Adrenal gland (tissue), 12 donors: ENCODE measurements around the gene TRIM24. TPM values are rescaled to one million over a fixed set of nuclear protein-coding genes. Genes with fewer than 3 reads are reported as not detected.
"Not testable (repeated sequence)": the region's sequence is repeated elsewhere in the genome, so short reads cannot be mapped to it uniquely, and the experiment has no call there.

Source experiments
- DNase-seq, 7 donors: peaks; one replicate each; pipeline ENCODE4 v3.0.0-alpha.2; 2019 to 2020
- H3K27ac ChIP-seq, 5 donors: fragments of 200-600 bp; sonication (generic) in 4 of 5; 1 replicate in 3 of 5; 2 replicates in 2 of 5; pipeline versions ENCODE4 v1.5.1 to v1.8.0; 2016 to 2020; ENCODE audit warnings: mild to moderate bottlenecking in 1 of 5
- H3K27me3 ChIP-seq: fragments of 200-600 bp; 2 replicates; pipeline ENCODE4 v1.8.0; 2021
- H3K36me3 ChIP-seq, 2 donors: fragments of 200-600 bp; replicated peaks in 1 of 2; 1 replicate in 1 of 2; 2 replicates in 1 of 2; pipeline versions ENCODE4 v1.5.1 to v1.8.0; 2018 to 2022
- H3K4me1 ChIP-seq, 2 donors: fragments of 200-600 bp; replicated peaks in 1 of 2; 1 replicate in 1 of 2; 2 replicates in 1 of 2; pipeline versions ENCODE4 v1.5.1 to v1.8.0; 2018 to 2021
- H3K4me3 ChIP-seq, 4 donors: fragments of 200-600 bp; sonication (generic) in 3 of 4; one replicate each; pipeline ENCODE4 v1.5.1; 2016 to 2018
- H3K9me3 ChIP-seq, 3 donors: fragments of 200-600 bp; sonication (generic) in 1 of 3; replicated peaks in 1 of 3; 1 replicate in 2 of 3; 2 replicates in 1 of 3; pipeline versions ENCODE4 v1.5.1 to v1.8.0; 2016 to 2021
- POLR2A ChIP-seq, 2 donors: fragments of 450-650 bp; IDR thresholded peaks; one replicate each; pipeline ENCODE4 v1.6.1; 2017; ENCODE audit warnings: antibody characterized with exemption in 2 of 2, mild to moderate bottlenecking in 2 of 2, moderate library complexity in 1 of 2
- WGBS, 4 donors: extraction: QIAGEN DNeasy Blood & Tissue Kit in 2 of 4; methylation state at CpG; one replicate each; pipeline versions ENCODE4 v1.1.5 to v1.1.7; 2013 to 2017; 5-methylcytosine and 5-hydroxymethylcytosine counted together
- intact Hi-C, 2 donors: fragments of 100-400 bp; cut with DNase I; formaldehyde crosslinking; loops; one replicate each; pipeline versions ENCODE4 v1.14.1 to v1.15.0; 2022 to 2023
- polyA plus RNA-seq, 3 donors: library from polyadenylated mRNA; stranded (reverse); fragments of 200-250 nt in 2 of 3; fragments of 350-450 nt in 1 of 3; fragmentation: Illumina TruSeq in 1 of 3; extraction: RNeasy Lipid Tissue Mini Kit (QIAGEN cat#74804) in 1 of 3; gene quantifications; one replicate each; pipeline ENCODE4 v1.2.3, GENCODE V29; 2013 to 2014
- total RNA-seq, 9 donors: library from RNA; depleted of rRNA in 4 of 9; stranded (reverse); fragments of >200 nt in 4 of 9; fragments of 120-200 nt in 1 of 9; fragmentation: NEBNext Ultra II Directional in 1 of 9; extraction: Animal tissue kit (Norgen Biotek cat#: 25700) in 1 of 9; gene quantifications; one replicate each; pipeline versions ENCODE4 v1.1.0 to v1.2.4, GENCODE V29; 2013 to 2023
- TF ChIP-seq, protein P1 (sequence below), 6 experiments: fragments of 450-650 bp in 4 of 6; fragments of 200-600 bp in 2 of 6; sonication (generic) in 1 of 6; IDR thresholded peaks; 1 replicate in 5 of 6; 2 replicates in 1 of 6; pipeline versions ENCODE4 v1.5.1 to v1.8.0; 2016 to 2021; ENCODE audit warnings: antibody characterized with exemption in 6 of 6, mild to moderate bottlenecking in 2 of 6, moderate library complexity in 1 of 6
- donor health status: healthy with polysubstance abuse.
- donor health status: Bipolar disorder and iron deficiency.
- donor health status: DM: yes; HTN: yes; CAD: no.
- donor health status: DM: no; HTN: no; CAD: no.
- donor health status: DM: no; HTN: no; CAD: no.
- donor health status: DM: yes; HTN: yes; CAD: no.

Gene TRIM24
- total and polyA plus RNA-seq, 12 donors = 22.7 to 103 (median 59.4) TPM

DNA sequence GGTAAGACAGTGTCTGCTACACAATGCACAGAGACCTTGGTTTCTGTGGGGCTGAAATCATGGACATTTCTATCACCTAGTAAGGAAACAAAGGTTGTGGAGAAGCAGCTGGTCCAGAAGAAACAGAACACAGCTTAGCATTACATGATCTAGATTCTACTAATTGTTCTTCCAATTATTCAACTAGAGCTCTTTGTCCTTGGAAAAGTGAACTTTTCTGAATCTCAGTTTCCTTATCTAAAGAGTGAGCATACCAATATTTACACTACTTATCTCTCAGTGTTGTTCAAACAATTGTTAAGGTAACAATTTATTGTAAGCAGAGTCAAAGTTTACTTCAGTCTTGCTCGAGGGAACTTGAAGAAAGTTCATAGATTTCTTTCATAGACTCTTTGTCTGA is 42.3 kb upstream of the TRIM24 start:
- no peak for TF ChIP-seq POLR2A (IDR thresholded peaks at IDR 0.05)
- TF ChIP-seq, protein P1, sequence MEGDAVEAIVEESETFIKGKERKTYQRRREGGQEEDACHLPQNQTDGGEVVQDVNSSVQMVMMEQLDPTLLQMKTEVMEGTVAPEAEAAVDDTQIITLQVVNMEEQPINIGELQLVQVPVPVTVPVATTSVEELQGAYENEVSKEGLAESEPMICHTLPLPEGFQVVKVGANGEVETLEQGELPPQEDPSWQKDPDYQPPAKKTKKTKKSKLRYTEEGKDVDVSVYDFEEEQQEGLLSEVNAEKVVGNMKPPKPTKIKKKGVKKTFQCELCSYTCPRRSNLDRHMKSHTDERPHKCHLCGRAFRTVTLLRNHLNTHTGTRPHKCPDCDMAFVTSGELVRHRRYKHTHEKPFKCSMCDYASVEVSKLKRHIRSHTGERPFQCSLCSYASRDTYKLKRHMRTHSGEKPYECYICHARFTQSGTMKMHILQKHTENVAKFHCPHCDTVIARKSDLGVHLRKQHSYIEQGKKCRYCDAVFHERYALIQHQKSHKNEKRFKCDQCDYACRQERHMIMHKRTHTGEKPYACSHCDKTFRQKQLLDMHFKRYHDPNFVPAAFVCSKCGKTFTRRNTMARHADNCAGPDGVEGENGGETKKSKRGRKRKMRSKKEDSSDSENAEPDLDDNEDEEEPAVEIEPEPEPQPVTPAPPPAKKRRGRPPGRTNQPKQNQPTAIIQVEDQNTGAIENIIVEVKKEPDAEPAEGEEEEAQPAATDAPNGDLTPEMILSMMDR (IDR thresholded peaks at IDR 0.05) = no peak
- H3K4me1 ChIP-seq = no peaks in the 10 kb centered on the region
- H3K4me3 ChIP-seq = no peak overlapping the region
- no peaks in the 10 kb centered on the region for H3K9me3 ChIP-seq
- H3K36me3 ChIP-seq = no peaks in the 10 kb centered on the region
- intact Hi-C loops = no loop called here
- WGBS, 4 donors = 41 to 61% (median 48%) methylated on average over 1 of the region's 1 CpG
- no peak overlapping the region for H3K27ac ChIP-seq
- H3K27me3 ChIP-seq = no peaks in the 10 kb centered on the region
- no peak for DNase-seq

DNA sequence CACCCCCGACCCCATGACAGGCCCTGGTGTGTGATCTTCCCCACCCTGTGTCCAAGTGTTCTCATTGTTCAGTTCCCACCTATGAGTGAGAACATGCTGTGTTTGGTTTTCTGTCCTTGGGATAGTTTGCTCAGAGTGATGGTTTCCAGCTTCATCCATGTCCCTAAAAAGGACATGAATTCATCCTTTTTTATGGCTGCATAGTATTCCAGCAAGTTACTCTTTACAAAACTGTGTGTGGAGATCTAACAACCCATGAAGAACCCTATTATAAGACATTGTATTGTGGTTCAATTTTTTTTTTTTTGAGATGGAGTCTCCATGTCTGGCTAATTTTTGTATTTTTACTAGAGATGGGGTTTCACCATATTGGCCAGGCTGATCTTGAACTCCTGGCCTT is 41.7 kb upstream of the TRIM24 start:
- H3K4me1 ChIP-seq, H3K4me3 ChIP-seq, H3K9me3 ChIP-seq, intact Hi-C loops, H3K36me3 ChIP-seq, DNase-seq, H3K27ac ChIP-seq, H3K27me3 ChIP-seq: not testable (repeated sequence)
- 70 to 95% (median 86%) methylated on average over 1 of the region's 1 CpG; no CpG with 5 or more reads in 1 of the 4 donors for WGBS, 4 donors

DNA sequence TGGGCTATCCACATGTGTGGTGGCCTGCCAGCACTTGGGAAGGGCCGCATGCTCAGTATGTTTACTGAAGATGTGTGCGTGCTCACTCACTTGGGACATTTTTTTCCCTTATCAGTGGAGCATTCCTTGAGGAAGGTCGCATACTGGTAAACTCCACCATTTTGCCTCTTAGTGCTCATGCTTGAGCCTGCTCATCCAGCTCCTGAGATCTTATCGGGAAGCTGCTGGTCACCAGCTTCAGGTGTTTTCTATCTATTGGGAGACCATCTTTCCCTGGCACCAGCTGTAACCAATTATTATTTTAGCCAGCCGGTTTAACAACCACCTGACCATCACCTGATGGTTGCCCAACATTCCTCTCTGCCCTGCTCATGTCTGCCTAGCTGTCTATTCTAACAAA is 35.0 kb upstream of the TRIM24 start:
- no peak for DNase-seq
- Histone ChIP-seq H3K27me3 (no peaks in the 10 kb centered on the region), H3K27ac (no peak overlapping the region), H3K9me3 (peaks cover 0 to 10% (median 0%) of the 10 kb centered on the region in 3 donors), H3K4me3 (no peak overlapping the region), H3K36me3 (no peaks in the 10 kb centered on the region), H3K4me1 (no peaks in the 10 kb centered on the region)
- intact Hi-C loops = no loop called here
- TF ChIP-seq POLR2A (IDR thresholded peaks at IDR 0.05) = no peak
- TF ChIP-seq, protein P1 (IDR thresholded peaks at IDR 0.05) = no peak
- 93 to 99% (median 98%) methylated on average over 5 of the region's 5 CpGs for whole genome bisulfite sequencing, 4 donors

DNA sequence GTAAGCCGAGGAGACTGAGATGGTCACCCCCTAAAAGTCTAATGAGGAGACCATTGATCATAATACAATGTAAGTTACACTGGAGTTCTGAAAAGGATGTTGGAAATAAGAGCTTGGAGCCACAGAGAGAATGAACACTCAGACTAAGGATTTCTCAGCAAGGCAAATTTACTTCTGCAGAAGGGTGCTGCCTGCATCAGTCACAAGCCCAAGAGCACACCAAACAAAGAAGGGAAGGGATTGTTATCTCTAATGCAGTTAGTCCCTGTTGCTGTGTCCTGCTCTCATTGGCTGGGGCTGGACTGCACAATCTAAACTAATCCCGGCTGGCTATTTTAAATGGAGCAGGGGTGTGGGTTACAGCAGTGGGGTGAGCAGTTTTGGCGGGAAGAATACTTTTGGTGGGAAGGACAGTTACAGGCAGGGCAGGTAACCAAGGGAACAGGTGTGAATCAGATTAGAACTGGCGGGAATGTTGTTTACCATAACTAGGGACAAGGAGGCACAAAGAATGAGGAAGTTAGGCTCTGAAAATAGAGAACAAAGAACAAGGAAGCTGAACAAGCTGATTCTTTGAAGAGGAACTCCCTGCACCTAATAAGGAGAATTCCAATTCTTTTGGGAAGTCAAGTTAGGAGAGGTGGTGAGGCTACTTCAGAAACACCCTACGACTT is 30.3 kb upstream of the TRIM24 start:
- TF ChIP-seq, protein P1 (IDR thresholded peaks at IDR 0.05) = no peak
- no peak for TF ChIP-seq POLR2A (IDR thresholded peaks at IDR 0.05)
- WGBS, 4 donors = 91 to 93% (median 92%) methylated on average over 5 of the region's 5 CpGs
- H3K36me3 ChIP-seq = no peaks in the 10 kb centered on the region
- H3K9me3 ChIP-seq = peaks cover 0 to 12% (median 0%) of the 10 kb centered on the region in 3 donors
- no peaks in the 10 kb centered on the region for H3K27me3 ChIP-seq
- H3K4me3 ChIP-seq = no peak overlapping the region
- no peaks in the 10 kb centered on the region for H3K4me1 ChIP-seq
- H3K27ac ChIP-seq = no peak overlapping the region
- intact Hi-C loops = no loop called here
- no peak for DNase-seq

DNA sequence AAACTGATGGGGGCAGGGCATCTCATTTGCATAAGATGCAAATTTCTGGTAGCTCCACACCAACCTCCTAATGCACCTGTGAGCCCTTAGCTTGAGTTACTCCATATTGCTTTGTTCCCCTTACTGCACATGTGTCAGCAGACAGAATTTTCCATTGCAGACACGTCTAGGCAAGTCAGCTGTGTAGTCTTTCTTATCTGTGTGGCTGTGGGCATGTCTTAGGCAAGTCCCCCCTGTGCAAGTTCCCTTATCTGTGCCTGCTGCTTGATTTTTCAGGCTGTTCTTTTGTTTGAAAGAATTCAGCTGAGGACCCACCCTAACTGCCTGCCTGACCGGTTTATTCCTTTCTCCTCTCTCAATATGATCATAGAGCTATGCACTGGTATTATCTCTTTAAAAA is 28.5 kb upstream of the TRIM24 start:
- Histone ChIP-seq H3K4me1 (no peaks in the 10 kb centered on the region), H3K27me3 (no peaks in the 10 kb centered on the region), H3K9me3 (peaks cover 0 to 12% (median 0%) of the 10 kb centered on the region in 3 donors), H3K36me3 (no peaks in the 10 kb centered on the region), H3K27ac (no peak overlapping the region), H3K4me3 (no peak overlapping the region)
- intact Hi-C loops = no loop called here
- no peak for DNase-seq
- TF ChIP-seq POLR2A (IDR thresholded peaks at IDR 0.05) = no peak
- TF ChIP-seq, protein P1 (IDR thresholded peaks at IDR 0.05) = no peak
- 84 to 95% (median 90%) methylated on average over 2 of the region's 2 CpGs for WGBS, 4 donors
